GM21390 (cell line): ENCODE results near the gene HSD11B1.

Source experiments
- ATAC-seq: cut with Tn5 transposase; IDR thresholded peaks from one replicate; pipeline ENCODE4 v1.9.1; 2021; ENCODE audit not compliant: unreplicated experiment

HSD11B1 gene

GRCh38 chr1:209778102-209778501 is 73.5 kb downstream of the HSD11B1 start:
- no peak for ATAC-seq

GRCh38 chr1:209780268-209780667 is 75.6 kb downstream of the HSD11B1 start:
- no peak for ATAC-seq

- ATAC-seq = no peak
Measured at GRCh38 chr1:209783386-209783785, 78.7 kb downstream of the HSD11B1 start.
